NB4 (cell line): ENCODE data around the gene TUT7.

Experiments
- CTCF ChIP-seq: IDR thresholded peaks from one replicate; pipeline ENCODE4 v1.5.1; 2012; ENCODE audit warnings: low read depth, low read length
- MAX ChIP-seq: IDR thresholded peaks from 2 replicates; pipeline ENCODE4 v1.6.1; 2011; ENCODE audit warnings: low read depth, low read length
- MYC ChIP-seq: IDR thresholded peaks from 2 replicates; pipeline ENCODE4 v1.6.1; 2011; ENCODE audit warnings: low read depth, low read length
- POLR2A ChIP-seq: IDR thresholded peaks from 2 replicates; pipeline ENCODE4 v1.6.1; 2011; ENCODE audit warnings: mild to moderate bottlenecking; ENCODE audit not compliant: insufficient read length; ENCODE audit errors: extremely low read depth

GRCh38 chr9:86308687-86309086 lies 45.5 kb downstream of the TUT7 start:
- TF ChIP-seq CTCF (no peak), POLR2A (no peak), MYC (no peak), MAX (no peak)
